GM21529 (cell line): ENCODE results near the gene CDCP2.
A peak's percentile ranks its signal among the peaks of the same experiment; 100 is the strongest.

Experiments
- ATAC-seq: cut with Tn5 transposase; IDR thresholded peaks from one replicate; pipeline ENCODE4 v1.9.1; 2021; ENCODE audit not compliant: unreplicated experiment

CDCP2 gene

DNA sequence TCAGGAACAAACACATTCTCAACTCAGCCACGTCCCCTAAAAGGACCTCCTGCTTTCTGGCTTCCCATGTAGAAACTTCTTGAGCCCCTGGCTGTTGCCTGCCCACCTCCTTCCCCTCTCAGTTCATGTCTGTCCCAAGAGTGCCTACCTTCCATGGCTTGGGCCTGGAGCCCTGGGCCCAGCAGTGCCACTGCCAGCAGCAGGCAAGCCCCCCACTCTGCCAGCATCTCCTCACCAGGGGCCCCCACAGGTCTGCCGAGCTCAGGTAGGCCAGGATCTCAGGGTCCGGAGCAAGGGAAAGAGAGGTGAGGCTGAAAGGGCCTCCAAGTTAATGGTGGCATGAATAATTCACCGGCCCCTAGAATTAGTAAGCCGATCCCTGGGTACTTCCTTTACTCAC is at the start of gene CDCP2:
CDCP2 (minus strand) TSS at position 305 of the 400 bp plus-strand sequence; CDS start at position 227, 78 bp downstream.
- no peak for ATAC-seq

DNA sequence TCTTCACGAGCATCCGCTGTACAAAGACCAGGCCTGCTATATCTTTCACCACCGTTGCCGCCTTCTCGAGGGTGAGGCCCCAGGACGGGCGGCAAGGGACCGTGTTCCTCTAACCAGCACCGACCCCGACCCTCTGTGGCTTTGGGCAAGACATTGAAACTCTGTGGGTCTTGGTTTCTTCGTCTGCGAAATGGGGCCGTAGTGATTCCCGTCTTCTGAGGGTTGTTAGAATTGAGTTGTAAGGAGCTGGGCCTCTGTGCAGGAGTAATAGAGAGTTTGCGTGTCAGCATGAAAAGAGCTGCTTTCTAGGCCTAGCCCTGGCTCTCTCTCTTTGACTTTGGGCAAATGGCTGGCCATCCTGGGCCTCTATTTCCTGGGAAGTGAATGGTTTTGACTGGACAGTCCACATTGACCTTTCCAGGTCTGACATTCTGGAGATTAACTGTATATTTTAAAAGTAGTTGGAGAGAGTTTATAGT is 47.8 kb upstream of the CDCP2 start:
- peak; percentile 10 for ATAC-seq

DNA sequence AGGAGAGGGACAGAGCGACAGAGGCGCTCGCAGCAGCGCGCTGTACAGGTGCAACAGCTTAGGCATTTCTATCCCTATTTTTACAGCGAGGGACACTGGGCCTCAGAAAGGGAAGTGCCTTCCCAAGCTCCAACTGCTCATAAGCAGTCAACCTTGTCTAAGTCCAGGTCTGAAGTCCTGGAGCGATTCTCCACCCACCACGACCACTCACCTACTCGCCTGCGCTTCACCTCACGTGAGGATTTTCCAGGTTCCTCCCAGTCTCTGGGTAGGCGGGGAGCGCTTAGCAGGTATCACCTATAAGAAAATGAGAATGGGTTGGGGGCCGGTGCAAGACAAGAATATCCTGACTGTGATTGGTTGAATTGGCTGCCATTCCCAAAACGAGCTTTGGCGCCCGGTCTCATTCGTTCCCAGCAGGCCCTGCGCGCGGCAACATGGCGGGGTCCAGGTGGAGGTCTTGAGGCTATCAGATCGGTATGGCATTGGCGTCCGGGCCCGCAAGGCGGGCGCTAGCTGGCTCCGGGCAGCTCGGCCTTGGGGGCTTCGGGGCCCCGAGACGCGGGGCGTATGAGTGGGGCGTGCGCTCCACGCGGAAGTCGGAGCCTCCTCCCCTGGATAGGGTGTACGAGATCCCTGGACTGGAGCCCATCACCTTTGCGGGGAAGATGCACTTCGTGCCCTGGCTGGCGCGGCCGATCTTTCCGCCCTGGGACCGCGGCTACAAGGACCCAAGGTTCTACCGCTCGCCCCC is 47.1 kb upstream of the CDCP2 start, which contains the start of the genes CYB5RL and MRPL37:
CYB5RL (minus strand) TSS at position 266 of the 754 bp plus-strand sequence. CDS start 4,414 bp downstream, outside the sequence.
MRPL37 (plus strand) TSS at position 403 of the 754 bp plus-strand sequence; CDS start at position 480, 77 bp downstream.
- ATAC-seq: peak; percentile 98

- ATAC-seq: peak; percentile 1
These were observed 46.5 kb upstream of the CDCP2 start for GRCh38 chr1:54199151-54199764.

- no peak for ATAC-seq
These were observed 40.7 kb upstream of the CDCP2 start for GRCh38 chr1:54193453-54193852.

GRCh38 chr1:54191525-54191924 is 38.7 kb upstream of the CDCP2 start:
- ATAC-seq: no peak

DNA sequence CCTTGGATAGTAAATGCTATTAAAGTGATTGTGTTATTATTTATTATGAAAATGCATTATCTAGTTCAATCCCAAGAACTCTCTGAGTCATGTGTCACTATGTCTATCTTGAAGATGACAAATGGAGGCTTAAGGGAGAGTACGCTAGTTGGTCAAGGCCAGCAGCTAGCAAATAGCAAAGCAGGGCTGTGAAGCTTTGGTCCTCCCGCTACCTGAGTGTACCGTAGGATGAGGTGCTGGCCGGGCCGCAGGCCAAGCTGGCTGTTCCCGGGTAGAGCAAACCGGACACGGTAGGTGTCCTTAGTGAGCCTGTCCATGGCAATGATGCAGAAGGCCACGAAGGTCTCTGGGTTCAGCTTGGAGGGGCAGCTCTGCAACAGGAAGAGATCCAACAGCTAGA is 37.7 kb upstream of the CDCP2 start:
- ATAC-seq: no peak

GRCh38 chr1:54188291-54188690 is 35.5 kb upstream of the CDCP2 start:
- ATAC-seq: no peak

DNA sequence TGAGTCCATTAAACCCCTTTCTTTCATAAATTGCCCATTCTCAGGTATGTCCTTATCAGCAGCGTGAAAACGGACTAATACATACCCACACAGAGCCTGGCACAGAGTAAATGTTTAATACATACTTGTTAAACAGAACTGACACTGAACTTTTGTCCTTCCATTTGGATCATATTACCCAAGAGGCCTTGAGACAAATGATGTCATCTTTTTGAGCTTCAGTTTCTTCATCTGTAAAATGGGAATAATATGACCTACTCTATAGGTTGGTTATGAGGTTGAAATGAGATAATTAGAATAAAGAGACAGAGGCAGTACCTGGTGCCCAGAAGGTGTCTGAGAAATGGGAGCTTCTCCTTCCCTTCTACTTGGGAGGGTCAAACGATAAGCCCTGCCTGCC is 33.3 kb upstream of the CDCP2 start:
- no peak for ATAC-seq

DNA sequence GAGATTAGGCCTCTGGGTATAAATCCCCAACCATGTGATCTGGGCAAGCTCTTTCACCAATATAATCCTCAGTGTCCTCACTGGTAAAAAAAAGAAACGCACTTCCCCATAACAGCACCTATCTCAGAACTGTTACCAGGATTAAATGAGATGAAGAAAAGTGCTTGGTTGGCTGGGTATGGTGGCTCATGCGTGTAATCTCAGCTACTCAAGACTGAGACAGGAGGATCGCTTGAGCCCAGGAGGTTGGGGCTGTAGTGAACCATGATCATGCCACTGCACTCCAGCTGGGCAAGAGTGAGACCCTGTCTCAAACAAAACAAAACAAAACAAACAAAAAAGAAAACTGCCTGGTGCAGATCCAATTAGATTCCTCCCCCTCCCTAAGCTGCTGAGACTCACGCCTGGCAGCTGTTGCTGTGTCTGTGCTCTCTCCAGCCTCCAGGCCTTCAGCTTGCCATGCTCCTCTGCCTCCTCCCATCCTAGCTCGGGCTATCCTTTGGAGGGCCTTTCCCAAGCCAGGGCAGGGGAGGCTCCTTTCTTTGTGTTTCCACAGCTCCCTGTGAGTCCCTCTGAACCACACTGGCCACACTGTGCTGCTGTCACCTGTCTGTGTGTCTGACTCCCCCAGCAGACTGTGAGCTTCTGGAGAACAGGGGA is 28.0 kb upstream of the CDCP2 start:
- ATAC-seq: no peak

- ATAC-seq: no peak
These were observed 25.7 kb upstream of the CDCP2 start for GRCh38 chr1:54178296-54179070.

DNA sequence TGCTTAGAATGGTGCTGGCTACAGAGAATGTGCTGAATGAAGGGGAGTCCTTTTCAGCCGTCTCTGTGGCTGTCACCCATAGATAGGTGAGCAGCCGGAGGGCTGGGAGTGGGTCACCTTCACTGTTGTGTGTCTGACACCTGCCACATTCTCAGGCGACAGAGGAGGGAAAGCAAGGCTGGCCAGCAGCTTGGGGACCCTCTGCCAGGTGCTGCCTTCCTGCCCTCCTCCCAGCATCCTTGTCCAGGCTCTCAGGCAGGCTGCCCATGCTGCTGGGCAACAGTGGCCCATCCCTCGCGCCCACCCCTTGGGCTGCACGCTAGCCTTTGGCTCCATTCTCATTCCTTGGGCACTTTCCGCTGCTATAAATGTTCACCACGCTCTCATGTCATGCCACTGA is 24.9 kb upstream of the CDCP2 start:
- no peak for ATAC-seq

DNA sequence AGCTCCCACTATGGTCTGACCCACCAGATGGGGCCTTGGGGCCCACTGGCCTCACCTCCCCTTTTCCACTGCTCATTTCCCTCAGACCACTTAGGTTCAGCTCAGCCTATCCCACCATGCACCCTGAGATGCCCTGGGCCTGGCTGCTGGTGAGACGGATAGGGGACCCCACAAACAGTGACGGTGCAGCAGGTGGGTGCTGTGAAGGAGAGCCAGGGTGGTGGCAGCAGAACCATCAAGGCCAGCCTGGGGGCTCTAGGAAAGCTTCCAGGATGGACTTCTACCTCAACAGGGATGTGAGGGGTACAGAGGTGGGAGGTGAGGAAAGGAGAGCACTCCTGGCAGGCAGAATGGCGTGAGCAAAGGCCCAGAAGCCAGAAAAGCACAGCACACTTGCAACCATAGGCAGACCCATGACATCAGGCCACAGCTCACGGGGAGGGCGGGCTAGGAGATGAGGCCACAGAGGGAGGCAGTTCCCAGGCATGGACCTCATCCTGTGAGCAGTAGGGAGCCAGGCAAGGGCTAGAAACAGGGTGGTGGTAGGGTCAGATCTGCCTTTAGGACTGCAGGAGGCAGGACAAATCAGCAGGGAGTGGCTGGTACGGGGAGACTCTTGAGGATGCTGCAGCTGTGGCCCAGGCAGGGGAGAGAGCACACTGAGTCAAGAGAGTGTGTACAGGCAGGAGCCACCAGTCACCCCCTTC is 24.0 kb upstream of the CDCP2 start:
- ATAC-seq: no peak

GRCh38 chr1:54174106-54174505 is 21.3 kb upstream of the CDCP2 start:
- no peak for ATAC-seq

DNA sequence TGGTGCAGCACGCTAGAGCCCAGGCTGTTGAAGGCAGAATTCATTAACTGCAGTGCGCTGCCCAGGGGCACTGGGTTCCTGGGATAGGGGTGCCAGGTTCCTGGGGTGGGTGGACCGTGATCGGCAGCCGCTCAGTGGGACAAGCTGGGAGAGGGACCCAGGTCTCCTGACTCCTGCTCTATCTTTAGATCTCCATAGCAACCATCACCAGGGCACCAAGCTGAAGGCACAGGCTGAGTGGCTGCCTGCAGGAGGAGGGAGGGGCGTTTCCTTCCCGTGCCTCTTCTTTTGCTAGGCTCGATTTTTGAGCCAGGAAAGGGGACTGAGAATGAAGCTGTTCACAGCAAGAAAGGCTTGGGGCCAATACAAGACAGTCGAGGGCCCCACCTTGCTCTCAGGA is 20.9 kb upstream of the CDCP2 start:
- no peak for ATAC-seq

GRCh38 chr1:54172614-54173599 is 20.1 kb upstream of the CDCP2 start:
- no peak for ATAC-seq

DNA sequence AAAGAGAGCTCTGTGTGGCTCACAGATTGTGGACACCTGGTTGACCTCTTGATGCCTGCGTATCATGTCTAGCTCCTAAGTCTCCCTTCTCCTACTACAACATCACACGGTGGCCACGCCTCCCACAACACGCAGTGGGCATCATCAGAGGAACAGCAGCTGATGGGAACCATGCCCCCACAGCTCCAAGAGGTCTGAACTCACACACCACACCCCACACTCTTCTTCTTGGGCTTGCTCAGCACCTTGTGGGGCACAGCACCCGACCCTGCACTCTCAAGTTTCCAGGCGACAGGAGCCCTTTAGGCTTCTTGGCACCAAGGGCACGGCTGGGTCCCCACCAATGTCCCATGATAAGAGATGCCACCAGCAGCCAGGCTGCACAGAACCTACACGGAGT is 18.8 kb upstream of the CDCP2 start:
- no peak for ATAC-seq

GRCh38 chr1:54171016-54171415 is 18.2 kb upstream of the CDCP2 start:
- ATAC-seq: no peak

DNA sequence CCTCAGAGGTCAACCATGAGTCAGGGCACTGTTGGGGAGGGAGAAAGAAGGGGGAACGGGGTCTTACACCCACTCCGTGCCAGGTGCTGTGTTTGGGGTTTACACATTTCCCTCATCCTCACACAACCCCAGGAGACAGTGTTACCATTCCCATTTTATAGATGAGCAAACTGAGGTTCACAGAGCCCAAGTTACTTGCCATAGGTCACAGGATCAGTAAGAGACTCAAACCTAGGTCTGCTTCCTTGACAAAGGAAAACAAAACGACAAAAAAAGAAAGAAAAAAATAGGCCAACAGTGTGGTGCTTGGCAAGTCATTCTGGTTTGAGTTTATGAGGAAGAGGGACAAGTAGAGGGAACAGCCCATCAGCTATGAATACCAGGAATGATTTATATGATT is 16.3 kb upstream of the CDCP2 start:
- ATAC-seq: no peak
